Measurements from ENCODE around the gene GAL3ST1.

DNA sequence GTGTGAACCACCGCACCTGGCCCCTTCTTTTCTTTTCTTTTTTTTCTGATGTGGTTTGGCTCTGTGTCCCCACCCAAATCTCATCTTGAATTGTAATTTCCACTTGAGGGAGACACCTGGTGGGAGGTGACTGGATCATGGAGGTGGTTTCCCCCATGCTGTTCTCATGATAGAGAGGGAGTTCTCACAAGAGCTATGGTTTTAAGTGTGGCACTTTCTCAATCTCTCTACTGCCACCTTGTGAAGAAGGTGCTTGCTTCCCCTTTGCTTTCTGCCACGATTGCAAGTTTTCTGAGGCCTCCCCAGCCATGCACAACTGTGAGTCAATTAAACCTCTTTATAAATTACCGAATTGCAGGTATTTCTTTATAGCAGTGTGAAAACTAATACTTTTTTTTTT is 27.6 kb upstream of the GAL3ST1 start:
- TF ChIP-seq FOSL1 (IDR thresholded peaks at IDR 0.05; ENCODE audit: insufficient read depth, low read depth, low read length), result no peak
- TF ChIP-seq, protein P1, sequence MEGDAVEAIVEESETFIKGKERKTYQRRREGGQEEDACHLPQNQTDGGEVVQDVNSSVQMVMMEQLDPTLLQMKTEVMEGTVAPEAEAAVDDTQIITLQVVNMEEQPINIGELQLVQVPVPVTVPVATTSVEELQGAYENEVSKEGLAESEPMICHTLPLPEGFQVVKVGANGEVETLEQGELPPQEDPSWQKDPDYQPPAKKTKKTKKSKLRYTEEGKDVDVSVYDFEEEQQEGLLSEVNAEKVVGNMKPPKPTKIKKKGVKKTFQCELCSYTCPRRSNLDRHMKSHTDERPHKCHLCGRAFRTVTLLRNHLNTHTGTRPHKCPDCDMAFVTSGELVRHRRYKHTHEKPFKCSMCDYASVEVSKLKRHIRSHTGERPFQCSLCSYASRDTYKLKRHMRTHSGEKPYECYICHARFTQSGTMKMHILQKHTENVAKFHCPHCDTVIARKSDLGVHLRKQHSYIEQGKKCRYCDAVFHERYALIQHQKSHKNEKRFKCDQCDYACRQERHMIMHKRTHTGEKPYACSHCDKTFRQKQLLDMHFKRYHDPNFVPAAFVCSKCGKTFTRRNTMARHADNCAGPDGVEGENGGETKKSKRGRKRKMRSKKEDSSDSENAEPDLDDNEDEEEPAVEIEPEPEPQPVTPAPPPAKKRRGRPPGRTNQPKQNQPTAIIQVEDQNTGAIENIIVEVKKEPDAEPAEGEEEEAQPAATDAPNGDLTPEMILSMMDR (IDR thresholded peaks at IDR 0.05; ENCODE audit: control extremely low read depth in 1 of 3, insufficient read depth in 1 of 3, low read depth in 1 of 3, low read length in 3 of 3), result peak; percentile 12 to 56 (median 46); a peak in 3 of 4 replicates
- TF ChIP-seq EZH2 (IDR thresholded peaks at IDR 0.05; ENCODE audit: low read depth, low read length, severe bottlenecking), result no peak
- TF ChIP-seq NRF1 (IDR thresholded peaks at IDR 0.05; ENCODE audit: low read depth, low read length), result no peak
- no peak for TF ChIP-seq POLR2A (IDR thresholded peaks at IDR 0.05; ENCODE audit: control extremely low read depth in 1 of 2, low read depth in 2 of 2, low read length in 2 of 2)
- TF ChIP-seq GABPA (IDR thresholded peaks at IDR 0.05; ENCODE audit: borderline replicate concordance, insufficient read depth, low read length), result no peak
- TF ChIP-seq TAF7 (optimal IDR thresholded peaks at IDR 0.05; ENCODE audit: borderline replicate concordance, low read depth, low read length), result no peak

All from H1 (cell line).